ENCODE measurements around the gene EIF4G1. TPM values are rescaled to one million over a fixed set of nuclear protein-coding genes. Genes with fewer than 3 reads are reported as not detected.
A peak's percentile ranks its signal among the peaks of the same experiment; 100 is the strongest.

The EIF4G1 gene
- total RNA-seq, 1 donor from 2014 or later = 403 TPM

DNA sequence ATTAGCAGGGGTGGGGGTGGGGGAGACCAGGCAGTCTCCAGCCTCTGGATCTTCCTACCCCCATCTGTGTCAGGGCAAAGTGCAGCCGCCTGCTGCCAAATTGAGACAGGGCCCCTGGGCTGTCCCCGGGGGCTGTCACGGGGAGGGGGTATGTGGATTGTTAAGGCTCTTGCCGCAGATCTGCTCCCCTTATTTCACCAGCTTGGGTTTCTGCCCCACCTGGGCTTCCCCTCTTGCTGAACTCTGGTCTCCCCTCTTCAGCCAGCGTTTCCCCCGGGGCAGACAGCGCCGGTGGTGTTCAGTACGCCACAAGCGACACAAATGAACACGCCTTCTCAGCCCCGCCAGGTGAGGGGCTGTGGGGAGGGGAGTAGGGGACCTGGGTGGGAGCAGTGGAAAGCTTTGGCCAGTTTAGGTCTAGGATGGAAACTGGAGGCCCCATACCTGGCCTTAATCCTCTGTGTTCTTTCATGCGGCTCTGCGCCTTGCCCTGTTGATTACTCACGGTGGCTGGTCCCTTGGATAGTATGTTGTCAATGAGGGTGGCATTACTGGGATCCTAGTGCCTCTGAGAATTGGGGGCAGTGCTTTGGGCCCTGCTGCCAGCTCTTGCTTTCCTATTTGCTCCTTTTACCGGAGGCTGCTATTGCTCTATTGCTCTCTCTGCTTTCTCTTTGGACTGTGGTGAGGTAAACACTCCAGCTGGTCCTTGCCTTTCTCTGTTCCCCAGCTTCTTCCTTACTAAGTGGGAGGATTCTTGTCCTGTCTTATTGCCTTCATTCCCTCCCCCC is 1.7 kb downstream of the EIF4G1 start:
- H3K36me3 Mint-ChIP-seq (ENCODE audit: low read depth) = peaks cover 16% of the 10 kb centered on the region
- no peaks in the 10 kb centered on the region for H3K9me3 Mint-ChIP-seq (ENCODE audit: low read depth)
- H3K4me3 Mint-ChIP-seq (ENCODE audit: unreplicated experiment) = peak overlapping the region; percentile 84
- H3K27ac Mint-ChIP-seq (ENCODE audit: unreplicated experiment) = peak overlapping the region; percentile 74
- H3K27me3 Mint-ChIP-seq (ENCODE audit: low read depth) = no peaks in the 10 kb centered on the region
- DNase-seq (ENCODE audit: low spot score) = no peak
- peaks cover 48% of the 10 kb centered on the region for H3K4me1 Mint-ChIP-seq (ENCODE audit: low read depth)
- TF ChIP-seq, protein P1, sequence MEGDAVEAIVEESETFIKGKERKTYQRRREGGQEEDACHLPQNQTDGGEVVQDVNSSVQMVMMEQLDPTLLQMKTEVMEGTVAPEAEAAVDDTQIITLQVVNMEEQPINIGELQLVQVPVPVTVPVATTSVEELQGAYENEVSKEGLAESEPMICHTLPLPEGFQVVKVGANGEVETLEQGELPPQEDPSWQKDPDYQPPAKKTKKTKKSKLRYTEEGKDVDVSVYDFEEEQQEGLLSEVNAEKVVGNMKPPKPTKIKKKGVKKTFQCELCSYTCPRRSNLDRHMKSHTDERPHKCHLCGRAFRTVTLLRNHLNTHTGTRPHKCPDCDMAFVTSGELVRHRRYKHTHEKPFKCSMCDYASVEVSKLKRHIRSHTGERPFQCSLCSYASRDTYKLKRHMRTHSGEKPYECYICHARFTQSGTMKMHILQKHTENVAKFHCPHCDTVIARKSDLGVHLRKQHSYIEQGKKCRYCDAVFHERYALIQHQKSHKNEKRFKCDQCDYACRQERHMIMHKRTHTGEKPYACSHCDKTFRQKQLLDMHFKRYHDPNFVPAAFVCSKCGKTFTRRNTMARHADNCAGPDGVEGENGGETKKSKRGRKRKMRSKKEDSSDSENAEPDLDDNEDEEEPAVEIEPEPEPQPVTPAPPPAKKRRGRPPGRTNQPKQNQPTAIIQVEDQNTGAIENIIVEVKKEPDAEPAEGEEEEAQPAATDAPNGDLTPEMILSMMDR (IDR thresholded peaks at IDR 0.05) = no peak

DNA sequence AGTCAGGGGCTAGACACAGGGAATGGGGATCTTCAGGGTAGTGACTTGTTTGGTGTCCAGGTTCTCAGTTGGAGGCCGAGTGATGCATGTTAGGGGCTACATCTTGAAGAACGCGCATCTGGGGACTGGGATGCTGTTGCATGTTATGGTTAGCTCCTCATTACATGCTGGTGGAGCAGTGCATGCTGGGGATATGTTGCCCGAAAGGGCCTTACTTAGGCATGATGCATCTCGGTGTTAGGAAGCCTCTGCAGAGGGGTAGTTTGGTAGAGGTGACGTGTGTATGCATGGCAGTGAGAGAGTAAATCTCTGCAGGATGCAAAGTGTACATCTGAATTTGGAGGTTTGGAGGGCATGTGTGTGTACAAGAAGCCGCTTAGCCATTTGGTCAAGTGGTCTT is 2.4 kb downstream of the EIF4G1 start:
- peaks cover 53% of the 10 kb centered on the region for H3K4me1 Mint-ChIP-seq (ENCODE audit: low read depth)
- H3K36me3 Mint-ChIP-seq (ENCODE audit: low read depth) = peaks cover 23% of the 10 kb centered on the region
- DNase-seq (ENCODE audit: low spot score) = no peak
- H3K27ac Mint-ChIP-seq (ENCODE audit: unreplicated experiment) = peak overlapping the region; percentile 74
- H3K4me3 Mint-ChIP-seq (ENCODE audit: unreplicated experiment) = peak overlapping the region; percentile 84
- no peaks in the 10 kb centered on the region for H3K9me3 Mint-ChIP-seq (ENCODE audit: low read depth)
- no peaks in the 10 kb centered on the region for H3K27me3 Mint-ChIP-seq (ENCODE audit: low read depth)
- TF ChIP-seq, protein P1 (IDR thresholded peaks at IDR 0.05) = no peak

DNA sequence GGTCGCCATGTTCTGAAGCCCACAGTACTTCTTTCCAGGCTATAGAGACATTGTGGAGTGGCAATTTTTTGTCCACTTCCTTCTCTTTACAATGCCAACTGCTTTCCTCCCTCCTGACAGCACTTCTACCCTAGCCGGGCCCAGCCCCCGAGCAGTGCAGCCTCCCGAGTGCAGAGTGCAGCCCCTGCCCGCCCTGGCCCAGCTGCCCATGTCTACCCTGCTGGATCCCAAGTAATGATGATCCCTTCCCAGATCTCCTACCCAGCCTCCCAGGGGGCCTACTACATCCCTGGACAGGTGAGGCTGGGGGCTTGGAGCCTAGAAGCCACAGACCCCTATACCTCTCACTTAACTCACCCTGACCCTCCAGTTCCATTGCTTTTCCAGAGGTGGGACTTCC is 2.8 kb downstream of the EIF4G1 start:
- Mint-ChIP-seq H3K9me3 (ENCODE audit: low read depth) (no peaks in the 10 kb centered on the region), H3K27me3 (ENCODE audit: low read depth) (no peaks in the 10 kb centered on the region), H3K4me3 (ENCODE audit: unreplicated experiment) (peak overlapping the region; percentile 84), H3K36me3 (ENCODE audit: low read depth) (peaks cover 25% of the 10 kb centered on the region), H3K4me1 (ENCODE audit: low read depth) (peaks cover 53% of the 10 kb centered on the region), H3K27ac (ENCODE audit: unreplicated experiment) (peak overlapping the region; percentile 74)
- TF ChIP-seq, protein P1 (IDR thresholded peaks at IDR 0.05) = no peak
- no peak for DNase-seq (ENCODE audit: low spot score)

DNA sequence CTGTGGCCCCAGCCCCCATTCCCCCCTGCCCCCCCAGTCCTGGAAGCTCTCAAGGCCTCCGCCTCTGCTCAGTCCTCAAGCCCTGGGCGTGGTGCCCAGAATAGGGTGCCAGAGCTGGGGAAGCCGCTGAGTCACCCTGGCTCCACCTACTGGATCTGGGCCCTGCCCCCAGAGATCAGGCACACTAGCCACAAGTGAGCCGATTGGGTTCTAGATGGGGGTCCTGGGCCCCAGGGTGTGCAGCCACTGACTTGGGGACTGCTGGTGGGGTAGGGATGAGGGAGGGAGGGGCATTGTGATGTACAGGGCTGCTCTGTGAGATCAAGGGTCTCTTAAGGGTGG is 5.7 kb downstream of the EIF4G1 start:
- Mint-ChIP-seq H3K4me3 (ENCODE audit: unreplicated experiment) (peak overlapping the region; percentile 9), H3K4me1 (ENCODE audit: low read depth) (peaks cover 49% of the 10 kb centered on the region), H3K27ac (ENCODE audit: unreplicated experiment) (peak overlapping the region; percentile 91), H3K27me3 (ENCODE audit: low read depth) (no peaks in the 10 kb centered on the region), H3K9me3 (ENCODE audit: low read depth) (no peaks in the 10 kb centered on the region), H3K36me3 (ENCODE audit: low read depth) (peaks cover 48% of the 10 kb centered on the region)
- TF ChIP-seq, protein P1 (IDR thresholded peaks at IDR 0.05) = no peak
- peak; percentile 98 for DNase-seq (ENCODE audit: low spot score)

DNA sequence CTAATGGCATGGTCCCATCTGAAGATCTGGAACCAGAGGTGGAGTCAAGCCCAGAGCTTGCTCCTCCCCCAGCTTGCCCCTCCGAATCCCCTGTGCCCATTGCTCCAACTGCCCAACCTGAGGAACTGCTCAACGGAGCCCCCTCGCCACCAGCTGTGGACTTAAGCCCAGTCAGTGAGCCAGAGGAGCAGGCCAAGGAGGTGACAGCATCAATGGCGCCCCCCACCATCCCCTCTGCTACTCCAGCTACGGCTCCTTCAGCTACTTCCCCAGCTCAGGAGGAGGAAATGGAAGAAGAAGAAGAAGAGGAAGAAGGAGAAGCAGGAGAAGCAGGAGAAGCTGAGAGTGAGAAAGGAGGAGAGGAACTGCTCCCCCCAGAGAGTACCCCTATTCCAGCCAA is 7.3 kb downstream of the EIF4G1 start:
- Mint-ChIP-seq H3K9me3 (ENCODE audit: low read depth) (no peaks in the 10 kb centered on the region), H3K27ac (ENCODE audit: unreplicated experiment) (no peak overlapping the region), H3K36me3 (ENCODE audit: low read depth) (peaks cover 61% of the 10 kb centered on the region), H3K4me3 (ENCODE audit: unreplicated experiment) (no peak overlapping the region), H3K4me1 (ENCODE audit: low read depth) (peaks cover 44% of the 10 kb centered on the region), H3K27me3 (ENCODE audit: low read depth) (no peaks in the 10 kb centered on the region)
- no peak for DNase-seq (ENCODE audit: low spot score)
- TF ChIP-seq, protein P1 (IDR thresholded peaks at IDR 0.05) = no peak
